HUES6 (cell line): ENCODE results near the gene P2RX3.

ENCODE experiments used
- H3K27ac ChIP-seq: 2 replicates; pipeline ENCODE4 v1.7.0; 2013; ENCODE audit warnings: low read depth, mild to moderate bottlenecking, low read length, inconsistent platforms
- H3K27me3 ChIP-seq: 2 replicates; pipeline ENCODE4 v1.6.1; 2013; ENCODE audit warnings: low read length; ENCODE audit not compliant: control insufficient read depth, insufficient read depth
- H3K36me3 ChIP-seq: 2 replicates; pipeline ENCODE4 v1.6.1; 2013; ENCODE audit warnings: low read length; ENCODE audit not compliant: control insufficient read depth, insufficient read depth
- H3K4me1 ChIP-seq: 2 replicates; pipeline ENCODE4 v1.6.1; 2013; ENCODE audit warnings: low read length; ENCODE audit not compliant: control insufficient read depth, insufficient read depth
- H3K4me3 ChIP-seq: 2 replicates; pipeline ENCODE4 v1.5.1; 2013; ENCODE audit warnings: low read depth, low read length
- H3K9ac ChIP-seq: one replicate; pipeline ENCODE4 v1.6.1; 2013; ENCODE audit warnings: mild to moderate bottlenecking, low read length
- H3K9me3 ChIP-seq: 2 replicates; pipeline ENCODE4 v1.6.1; 2013; ENCODE audit warnings: low read depth, low read length; ENCODE audit not compliant: control insufficient read depth, insufficient read depth

Gene P2RX3

DNA sequence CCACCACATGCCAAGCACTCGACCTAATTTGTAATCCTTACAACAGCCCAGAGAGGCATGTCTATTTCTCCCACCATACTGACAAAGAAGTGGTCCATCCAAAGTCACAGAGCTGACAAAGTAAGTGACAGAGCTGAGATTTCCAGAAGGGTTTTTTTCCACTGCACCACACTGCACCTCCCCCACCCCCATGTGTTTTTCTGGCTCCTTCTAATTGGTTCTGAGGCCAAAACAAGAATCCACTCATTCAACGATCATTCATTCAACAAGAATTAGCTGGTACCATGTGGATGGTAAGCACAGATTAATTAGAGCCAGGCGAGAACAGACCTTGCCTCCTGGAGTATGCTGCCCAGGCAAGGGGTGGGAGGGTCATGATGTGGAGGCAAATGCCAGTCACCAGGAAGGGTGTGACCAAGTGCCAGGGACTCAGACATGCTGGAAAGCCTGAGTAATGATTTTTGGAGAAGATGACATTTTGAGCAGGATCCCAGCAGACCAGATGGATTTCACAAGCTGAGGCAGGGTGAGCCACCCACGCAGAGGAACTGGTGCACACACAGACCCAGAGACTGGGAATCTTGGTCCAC, 67.2 kb downstream of the P2RX3 start:
- Histone ChIP-seq H3K27ac (no peak overlapping the region), H3K36me3 (peaks cover 25% of the 10 kb centered on the region; the same call in 1 of the 2 replicates), H3K4me3 (no peak overlapping the region), H3K27me3 (no peaks in the 10 kb centered on the region), H3K9ac (no peak overlapping the region), H3K9me3 (no peaks in the 10 kb centered on the region), H3K4me1 (peaks cover 8% of the 10 kb centered on the region; the same call in 1 of the 2 replicates)

DNA sequence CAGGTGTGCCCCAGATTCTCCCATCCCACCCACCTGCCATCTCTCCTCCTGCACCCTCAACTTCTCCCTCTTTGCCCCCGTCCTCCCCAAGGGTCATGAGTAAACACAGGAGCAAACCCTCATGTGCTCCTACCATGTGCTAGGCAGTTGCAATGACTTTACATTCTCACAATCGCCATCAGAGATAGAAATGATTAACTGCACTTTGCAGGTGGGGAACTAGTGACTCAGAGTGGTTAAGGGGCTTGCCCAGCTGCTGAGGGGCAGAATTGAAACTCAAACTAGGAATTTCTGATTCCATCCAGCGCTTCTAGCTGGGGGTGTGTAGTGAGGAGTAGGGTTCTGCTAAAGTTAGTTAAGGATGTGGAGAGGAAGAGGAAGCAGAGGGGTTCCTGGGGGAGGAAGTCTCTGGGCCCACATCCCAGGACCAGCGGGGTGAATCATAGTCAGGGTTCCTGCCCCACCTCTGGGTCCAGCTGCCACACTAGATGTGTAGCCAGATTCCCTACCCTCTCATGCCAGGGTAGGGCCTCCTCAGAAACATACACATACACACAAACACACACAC, 68.3 kb downstream of the P2RX3 start:
- no peaks in the 10 kb centered on the region for H3K27me3 ChIP-seq

DNA sequence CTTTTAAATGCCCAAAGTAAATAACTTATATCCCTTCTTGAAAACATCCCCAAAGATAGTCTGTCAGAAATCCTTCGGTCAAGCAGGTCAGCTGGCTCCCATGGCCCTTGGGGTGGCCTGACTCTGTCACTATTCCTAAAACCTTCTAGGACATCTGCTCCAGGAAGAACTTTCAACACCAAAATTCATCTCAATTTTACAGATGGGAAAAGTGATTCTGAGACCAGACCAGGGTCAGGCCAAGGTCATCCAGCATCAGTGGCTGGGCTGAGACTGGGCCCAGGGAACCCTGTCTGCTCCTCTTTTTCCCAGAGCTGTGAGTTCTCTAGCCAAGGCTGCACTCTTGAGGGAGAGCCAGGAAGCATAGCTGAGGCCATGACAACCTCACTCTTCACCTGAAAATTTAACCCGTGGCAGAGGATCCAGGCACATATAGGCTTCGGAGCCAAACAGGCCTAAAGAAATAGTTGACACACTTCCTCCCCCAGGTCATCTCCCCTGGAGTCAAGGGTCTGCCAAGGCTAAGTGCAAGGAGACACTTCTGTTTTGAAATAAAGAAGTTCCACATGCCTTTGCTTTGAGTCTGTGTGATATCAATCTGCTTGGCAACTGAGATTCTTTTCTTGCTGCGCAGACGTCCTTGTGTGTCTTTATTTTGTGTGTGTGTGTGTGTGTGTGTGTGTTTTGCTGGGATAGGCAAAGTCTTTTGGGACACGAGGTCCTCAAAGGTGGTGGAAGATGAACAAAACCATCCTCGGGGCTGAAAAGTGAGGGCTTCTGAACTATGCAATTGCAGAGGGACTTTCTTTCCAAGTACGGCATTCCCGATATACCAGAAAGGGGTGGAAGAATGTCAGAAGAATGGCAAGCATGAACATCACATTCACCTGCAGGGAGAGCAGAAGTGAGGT, 69.1 kb downstream of the P2RX3 start:
- H3K36me3 ChIP-seq, result peaks cover 25% of the 10 kb centered on the region; the same call in 1 of the 2 replicates
- no peaks in the 10 kb centered on the region for H3K9me3 ChIP-seq
- no peak overlapping the region for H3K9ac ChIP-seq
- no peaks in the 10 kb centered on the region for H3K27me3 ChIP-seq
- H3K4me3 ChIP-seq, result no peak overlapping the region
- H3K4me1 ChIP-seq, result peaks cover 7% of the 10 kb centered on the region; the same call in 1 of the 2 replicates
- H3K27ac ChIP-seq, result no peak overlapping the region

More for the DNA sequence above, 68.3 kb downstream of the P2RX3 start:
- Histone ChIP-seq H3K27ac (no peak overlapping the region), H3K4me3 (no peak overlapping the region), H3K36me3 (peaks cover 25% of the 10 kb centered on the region; the same call in 1 of the 2 replicates), H3K4me1 (peaks cover 8% of the 10 kb centered on the region; the same call in 1 of the 2 replicates), H3K9me3 (no peaks in the 10 kb centered on the region), H3K9ac (no peak overlapping the region)

DNA sequence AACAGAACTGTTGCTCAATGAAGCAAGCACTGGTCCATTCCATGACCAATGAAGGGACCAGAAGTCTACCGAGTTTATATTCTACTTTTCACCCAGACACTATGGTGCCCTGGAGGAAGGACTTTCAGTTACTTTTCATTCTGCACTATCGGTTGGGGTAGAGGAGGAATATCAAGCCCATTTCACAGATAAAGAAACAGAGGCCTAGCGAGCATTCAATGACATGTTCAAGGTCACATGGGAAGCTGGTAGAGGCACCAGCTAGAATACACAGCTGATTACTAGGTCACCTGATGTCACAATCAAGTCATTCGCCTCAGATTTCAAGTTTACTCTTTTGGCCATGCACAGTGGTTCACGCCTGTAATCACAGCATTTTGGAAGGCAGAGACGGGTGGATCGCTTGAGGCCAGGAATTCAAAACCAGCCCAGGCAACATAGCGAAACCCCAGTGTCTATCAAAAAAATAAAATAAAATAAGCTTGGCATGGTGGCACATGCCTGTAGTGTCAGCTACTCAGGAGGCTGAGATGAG, 69.9 kb downstream of the P2RX3 start:
- Histone ChIP-seq H3K36me3 (peaks cover 26% of the 10 kb centered on the region), H3K4me3 (no peak overlapping the region), H3K9ac (no peak overlapping the region), H3K4me1 (no peaks in the 10 kb centered on the region), H3K9me3 (no peaks in the 10 kb centered on the region), H3K27ac (no peak overlapping the region), H3K27me3 (no peaks in the 10 kb centered on the region)

DNA sequence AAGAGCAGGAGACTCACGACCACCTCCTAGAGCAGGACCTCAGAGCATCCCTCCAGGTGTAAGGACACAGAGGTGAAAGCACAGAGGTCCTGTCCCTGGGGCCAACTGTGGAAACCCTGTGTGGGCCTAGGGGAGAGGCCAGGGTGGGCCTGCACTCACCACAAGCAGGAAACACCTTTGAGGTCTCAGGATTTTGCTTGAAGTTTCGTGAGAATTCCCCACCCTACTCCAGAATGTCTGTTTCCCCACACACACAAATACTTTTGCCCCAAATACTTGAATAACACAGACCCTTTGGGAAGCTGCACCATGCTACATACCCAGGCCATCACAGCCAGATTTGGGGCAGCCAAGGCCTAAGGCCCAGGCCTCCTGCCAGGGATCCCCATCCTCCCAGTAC, 70.6 kb downstream of the P2RX3 start:
- no peak overlapping the region for H3K9ac ChIP-seq
- no peak overlapping the region for H3K27ac ChIP-seq
- no peaks in the 10 kb centered on the region for H3K4me1 ChIP-seq
- no peaks in the 10 kb centered on the region for H3K27me3 ChIP-seq
- peaks cover 32% of the 10 kb centered on the region for H3K36me3 ChIP-seq
- H3K9me3 ChIP-seq, result no peaks in the 10 kb centered on the region
- H3K4me3 ChIP-seq, result no peak overlapping the region

DNA sequence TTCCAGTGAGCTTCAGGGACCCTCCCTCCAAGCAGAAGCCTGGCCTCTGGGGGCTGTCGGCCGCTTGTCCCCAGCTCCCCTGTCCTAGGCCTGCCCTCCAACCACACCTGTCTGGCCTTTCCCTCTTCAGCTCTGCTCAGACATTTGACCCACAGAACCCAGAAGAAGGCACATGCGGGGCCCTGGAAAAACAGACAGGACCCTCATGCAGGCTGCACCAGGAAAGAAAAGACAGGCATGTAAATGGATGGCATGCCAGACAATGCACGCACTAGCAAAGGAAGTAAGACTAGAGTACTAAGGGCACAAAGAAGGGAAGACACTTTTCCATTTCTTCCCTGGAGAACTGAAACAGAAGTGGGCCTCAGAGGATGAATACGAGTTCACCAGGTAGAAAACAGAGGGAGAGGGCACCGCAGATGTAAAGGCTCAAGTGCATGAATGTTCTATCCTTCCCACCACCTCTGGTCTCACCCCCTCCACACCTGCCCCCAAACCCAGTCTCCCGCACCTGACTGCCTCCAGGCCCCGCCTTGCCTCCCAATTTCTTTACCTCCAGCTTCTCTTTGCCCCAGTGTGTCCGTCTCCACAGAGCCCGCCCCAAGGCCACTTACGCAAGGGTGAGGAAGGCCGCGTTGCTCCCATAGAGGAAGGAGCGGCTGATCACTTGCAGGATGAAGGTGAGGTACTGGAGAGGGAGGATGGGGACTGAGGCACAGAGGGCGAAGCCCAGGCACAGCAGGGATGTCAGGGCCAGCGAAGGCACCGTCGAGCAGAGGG, 71.4 kb downstream of the P2RX3 start:
- Histone ChIP-seq H3K4me3 (no peak overlapping the region), H3K9ac (no peak overlapping the region), H3K4me1 (no peaks in the 10 kb centered on the region), H3K27ac (no peak overlapping the region), H3K27me3 (no peaks in the 10 kb centered on the region), H3K36me3 (peaks cover 38% of the 10 kb centered on the region), H3K9me3 (no peaks in the 10 kb centered on the region)

DNA sequence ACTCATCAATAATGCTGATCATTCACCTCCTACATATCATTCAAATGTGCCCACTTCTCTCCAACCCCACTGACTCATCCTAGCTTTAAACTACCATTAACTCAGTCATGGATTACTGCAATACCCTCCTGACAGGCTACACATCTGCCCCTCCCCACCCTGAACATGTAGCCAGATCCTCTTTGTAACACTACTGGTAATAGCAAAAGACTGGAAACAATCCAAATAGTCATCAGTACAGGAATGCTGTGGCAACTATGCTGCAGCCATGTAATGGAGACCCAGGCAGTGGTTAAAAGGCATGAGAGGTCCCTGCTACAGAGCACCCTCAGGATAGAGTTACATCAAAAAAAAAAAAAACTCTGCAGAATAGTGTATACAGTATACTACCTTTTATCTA, 72.1 kb downstream of the P2RX3 start:
- H3K9me3 ChIP-seq, result no peaks in the 10 kb centered on the region
- no peaks in the 10 kb centered on the region for H3K27me3 ChIP-seq
- peaks cover 43% of the 10 kb centered on the region for H3K36me3 ChIP-seq
- H3K4me1 ChIP-seq, result 0 out of 2 replicates have a peak, but pooled peaks cover 2% of the 10 kb centered on the region
- no peak overlapping the region for H3K27ac ChIP-seq
- H3K9ac ChIP-seq, result no peak overlapping the region
- H3K4me3 ChIP-seq, result no peak overlapping the region

DNA sequence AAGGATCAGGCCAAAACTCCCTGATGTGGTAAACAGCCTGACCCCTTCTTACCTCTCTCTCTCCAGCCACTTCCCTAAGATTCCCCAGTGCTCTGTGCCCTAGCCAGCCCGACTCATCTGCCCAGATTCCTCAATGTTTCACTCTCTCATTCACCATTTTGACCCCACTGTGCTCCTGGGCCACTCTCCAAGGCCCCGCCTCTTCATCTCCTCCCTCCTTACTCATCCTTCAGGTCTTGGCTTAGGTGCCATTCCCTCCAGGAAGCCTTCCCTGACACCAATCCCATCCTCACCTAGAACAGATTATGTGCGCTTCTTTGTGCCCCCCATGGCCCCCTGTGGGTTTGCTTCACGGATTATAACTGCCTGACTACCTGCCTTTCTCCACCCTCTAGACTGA, 75.5 kb downstream of the P2RX3 start:
- Histone ChIP-seq H3K9ac (no peak overlapping the region), H3K4me3 (no peak overlapping the region), H3K27ac (no peak overlapping the region), H3K27me3 (no peaks in the 10 kb centered on the region), H3K9me3 (no peaks in the 10 kb centered on the region), H3K36me3 (peaks cover 47% of the 10 kb centered on the region), H3K4me1 (0 out of 2 replicates have a peak, but pooled peaks cover 2% of the 10 kb centered on the region)

DNA sequence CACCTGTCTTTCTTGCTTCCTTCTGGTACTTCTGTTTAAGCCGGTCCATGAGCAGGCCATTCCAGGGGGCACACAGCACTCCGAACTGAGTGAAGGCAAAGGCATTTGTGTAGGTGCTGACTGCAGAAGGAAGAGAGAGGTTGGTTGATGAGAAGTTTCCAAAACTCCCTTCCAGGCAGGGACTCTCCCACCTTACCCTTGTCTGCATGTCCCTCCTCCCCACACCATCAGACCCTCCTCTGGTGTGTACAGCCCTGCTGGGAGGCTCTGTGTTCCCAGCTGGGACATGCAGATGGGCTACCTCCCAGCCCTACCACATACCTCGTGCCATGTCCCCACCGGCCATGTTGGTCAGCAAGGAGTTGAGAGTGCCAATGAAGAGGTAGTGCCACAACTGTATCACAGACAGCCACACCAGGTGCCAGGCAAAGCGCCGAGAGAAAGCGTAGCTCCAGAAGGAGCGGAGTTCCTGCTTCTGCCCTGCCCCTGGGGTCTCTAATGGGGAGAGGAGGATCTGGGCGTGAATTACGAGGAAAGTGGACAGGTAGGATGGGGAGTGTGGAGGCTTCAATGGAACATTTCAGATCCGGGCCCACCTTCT, 76.6 kb downstream of the P2RX3 start:
- H3K27me3 ChIP-seq, result no peaks in the 10 kb centered on the region
- 0 out of 2 replicates have a peak, but pooled peaks cover 2% of the 10 kb centered on the region for H3K4me1 ChIP-seq
- no peak overlapping the region for H3K27ac ChIP-seq
- H3K36me3 ChIP-seq, result peaks cover 38% of the 10 kb centered on the region
- no peak overlapping the region for H3K9ac ChIP-seq
- no peak overlapping the region for H3K4me3 ChIP-seq
- no peaks in the 10 kb centered on the region for H3K9me3 ChIP-seq

DNA sequence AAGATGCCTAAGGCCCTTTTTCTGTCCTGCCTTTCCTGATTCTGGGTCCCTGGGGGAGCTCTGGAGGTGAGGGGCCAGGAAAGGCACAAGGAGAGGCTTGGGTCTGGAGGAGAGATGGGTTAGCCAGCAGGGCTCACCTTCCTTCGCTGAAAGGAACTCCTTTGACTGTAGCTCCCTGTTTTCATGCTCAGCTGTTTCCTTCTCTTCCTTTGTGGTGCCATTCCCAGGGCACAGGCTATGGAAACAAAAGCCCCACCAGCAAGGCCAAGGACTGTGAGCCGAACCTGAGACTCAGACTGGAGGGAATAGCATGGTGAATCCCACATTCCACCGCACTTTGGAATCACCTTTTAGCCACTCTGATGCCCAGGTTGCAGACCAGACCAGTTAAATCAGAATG, 78.3 kb downstream of the P2RX3 start:
- Histone ChIP-seq H3K36me3 (peaks cover 35% of the 10 kb centered on the region), H3K27me3 (no peaks in the 10 kb centered on the region), H3K27ac (no peak overlapping the region), H3K9ac (no peak overlapping the region), H3K4me1 (0 out of 2 replicates have a peak, but pooled peaks cover 2% of the 10 kb centered on the region), H3K9me3 (no peaks in the 10 kb centered on the region), H3K4me3 (no peak overlapping the region)
